Skin of body (tissue), 2 donors: ENCODE data around the gene TSEN34. TPM values are rescaled to one million over a fixed set of nuclear protein-coding genes. Genes with fewer than 3 reads are reported as not detected.
A peak's percentile ranks its signal among the peaks of the same experiment; 100 is the strongest.
"Not testable (repeated sequence)": the region's sequence is repeated elsewhere in the genome, so short reads cannot be mapped to it uniquely, and the experiment has no call there.

ENCODE experiments used
- DNase-seq: peaks from one replicate; lab custom pipeline; 2025; lab: John Stamatoyannopoulos, UW
- total RNA-seq: library from RNA; depleted of rRNA; stranded (reverse); fragments of >200 nt; gene quantifications from one replicate; pipeline ENCODE4 v1.2.3, GENCODE V29; 2014

TSEN34 gene
- total RNA-seq, 1 donor from 2014 or later = 24.4 TPM

- peak; percentile 45 for DNase-seq
Measured at GRCh38 chr19:54207983-54208783, 17.1 kb downstream of the TSEN34 start.

GRCh38 chr19:54208784-54209057 lies 17.6 kb downstream of the TSEN34 start:
- DNase-seq = no peak

GRCh38 chr19:54209058-54209810 lies 18.1 kb downstream of the TSEN34 start:
- no peak for DNase-seq

- DNase-seq = peak; percentile 20
Measured at GRCh38 chr19:54209811-54210494, 18.8 kb downstream of the TSEN34 start.

GRCh38 chr19:54211235-54211634 lies 20.1 kb downstream of the TSEN34 start:
- DNase-seq = no peak

GRCh38 chr19:54214217-54214616 lies 23.1 kb downstream of the TSEN34 start:
- not testable (repeated sequence) for DNase-seq

- not testable (repeated sequence) for DNase-seq
Measured at GRCh38 chr19:54214734-54215133, 23.6 kb downstream of the TSEN34 start.

GRCh38 chr19:54216869-54217268 lies 25.8 kb downstream of the TSEN34 start:
- no peak for DNase-seq

GRCh38 chr19:54217517-54218247 lies 26.6 kb downstream of the TSEN34 start:
- DNase-seq = not testable (repeated sequence)

GRCh38 chr19:54218259-54218658 lies 27.2 kb downstream of the TSEN34 start:
- no peak for DNase-seq

GRCh38 chr19:54218960-54219661 lies 28.0 kb downstream of the TSEN34 start:
- no peak for DNase-seq

- not testable (repeated sequence) for DNase-seq
Measured at GRCh38 chr19:54219702-54220101, 28.6 kb downstream of the TSEN34 start.

- not testable (repeated sequence) for DNase-seq
Measured at GRCh38 chr19:54221947-54222346, 30.8 kb downstream of the TSEN34 start.

- DNase-seq = not testable (repeated sequence)
Measured at GRCh38 chr19:54222474-54223276, 31.6 kb downstream of the TSEN34 start, which contains the start of gene LILRB3. LILRB3 (minus strand) TSS chr19:54223007; CDS start chr19:54222976, 31 bp downstream.

- DNase-seq = not testable (repeated sequence)
Measured at GRCh38 chr19:54223277-54223936, 32.3 kb downstream of the TSEN34 start.

- DNase-seq = not testable (repeated sequence)
Measured at GRCh38 chr19:54223937-54224281, 32.8 kb downstream of the TSEN34 start.

GRCh38 chr19:54224619-54225018 lies 33.5 kb downstream of the TSEN34 start:
- not testable (repeated sequence) for DNase-seq

- no peak for DNase-seq
Measured at GRCh38 chr19:54229146-54229545, 38.0 kb downstream of the TSEN34 start.

- DNase-seq = no peak
Measured at GRCh38 chr19:54230031-54230430, 38.9 kb downstream of the TSEN34 start.
